C4-2B (cell line): ENCODE results near the gene CLTCL1.

ENCODE experiments used
- ZFX ChIP-seq: fragments of 450-650 bp; IDR thresholded peaks from 2 replicates; pipeline ENCODE4 v1.6.1; 2017
- TF ChIP-seq, protein P1 (sequence below): fragments of 450-650 bp; conservative IDR thresholded peaks from 2 replicates; pipeline ENCODE4 v1.5.1; 2017; ENCODE audit warnings: mild to moderate bottlenecking

DNA sequence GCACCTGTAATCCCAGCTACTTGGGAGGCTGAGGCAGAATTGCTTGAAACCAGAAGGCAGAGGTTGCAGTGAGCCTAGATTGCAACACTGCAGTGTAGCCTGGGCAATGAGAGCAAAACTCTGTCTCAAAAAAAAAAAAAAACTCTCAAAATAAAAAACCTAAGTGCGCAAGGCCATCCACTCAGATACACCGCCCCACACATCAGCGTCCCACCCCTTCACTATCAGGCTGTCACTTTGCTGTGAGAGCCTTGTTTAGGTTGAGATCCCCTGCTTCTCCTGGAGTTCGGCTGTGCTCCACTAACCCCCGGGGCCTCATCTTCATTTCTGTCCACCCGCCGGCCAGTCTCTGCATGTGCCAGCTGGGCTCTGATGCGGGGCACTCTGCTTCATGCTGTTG lies 125.1 kb downstream of the CLTCL1 start:
- TF ChIP-seq, protein P1, sequence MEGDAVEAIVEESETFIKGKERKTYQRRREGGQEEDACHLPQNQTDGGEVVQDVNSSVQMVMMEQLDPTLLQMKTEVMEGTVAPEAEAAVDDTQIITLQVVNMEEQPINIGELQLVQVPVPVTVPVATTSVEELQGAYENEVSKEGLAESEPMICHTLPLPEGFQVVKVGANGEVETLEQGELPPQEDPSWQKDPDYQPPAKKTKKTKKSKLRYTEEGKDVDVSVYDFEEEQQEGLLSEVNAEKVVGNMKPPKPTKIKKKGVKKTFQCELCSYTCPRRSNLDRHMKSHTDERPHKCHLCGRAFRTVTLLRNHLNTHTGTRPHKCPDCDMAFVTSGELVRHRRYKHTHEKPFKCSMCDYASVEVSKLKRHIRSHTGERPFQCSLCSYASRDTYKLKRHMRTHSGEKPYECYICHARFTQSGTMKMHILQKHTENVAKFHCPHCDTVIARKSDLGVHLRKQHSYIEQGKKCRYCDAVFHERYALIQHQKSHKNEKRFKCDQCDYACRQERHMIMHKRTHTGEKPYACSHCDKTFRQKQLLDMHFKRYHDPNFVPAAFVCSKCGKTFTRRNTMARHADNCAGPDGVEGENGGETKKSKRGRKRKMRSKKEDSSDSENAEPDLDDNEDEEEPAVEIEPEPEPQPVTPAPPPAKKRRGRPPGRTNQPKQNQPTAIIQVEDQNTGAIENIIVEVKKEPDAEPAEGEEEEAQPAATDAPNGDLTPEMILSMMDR, result no peak
- no peak for TF ChIP-seq ZFX
